ENCODE results near the gene ARAP2.
A peak's percentile ranks its signal among the peaks of the same experiment; 100 is the strongest.

The ARAP2 gene

DNA sequence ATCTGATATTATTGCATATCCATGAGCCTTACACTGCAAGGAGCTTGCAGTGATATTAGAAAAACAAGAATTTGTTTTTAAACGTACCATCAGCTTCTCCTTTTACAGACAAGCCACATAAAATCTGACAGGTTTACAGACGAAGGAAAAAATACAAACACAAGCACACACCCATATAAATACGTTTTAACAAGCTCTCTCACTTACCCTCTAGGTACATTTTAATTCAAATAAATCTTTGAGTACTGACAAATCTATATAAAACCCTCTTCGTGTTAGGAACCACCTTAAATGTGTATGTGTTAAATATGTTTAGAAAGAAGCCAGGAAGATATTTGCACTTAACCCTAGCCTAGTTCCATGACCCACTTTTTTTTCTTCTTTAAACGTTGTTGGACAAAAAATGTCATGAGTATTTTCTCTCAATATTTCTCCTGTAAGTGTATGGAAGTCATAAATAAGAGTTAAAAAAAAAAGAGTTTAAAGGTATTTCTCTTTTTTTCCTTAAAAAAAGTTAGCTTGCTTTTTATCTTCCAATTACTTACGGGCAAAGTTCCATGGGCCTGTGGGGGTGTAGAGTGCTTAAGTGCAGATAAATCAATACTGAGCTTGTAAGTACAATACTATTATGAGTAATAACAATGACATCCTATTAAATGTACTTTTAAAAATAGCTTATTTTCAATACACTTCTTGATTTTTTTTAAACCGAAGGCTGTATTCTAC is 1.5 kb downstream of the ARAP2 start (continued):
- TF ChIP-seq, protein P1, sequence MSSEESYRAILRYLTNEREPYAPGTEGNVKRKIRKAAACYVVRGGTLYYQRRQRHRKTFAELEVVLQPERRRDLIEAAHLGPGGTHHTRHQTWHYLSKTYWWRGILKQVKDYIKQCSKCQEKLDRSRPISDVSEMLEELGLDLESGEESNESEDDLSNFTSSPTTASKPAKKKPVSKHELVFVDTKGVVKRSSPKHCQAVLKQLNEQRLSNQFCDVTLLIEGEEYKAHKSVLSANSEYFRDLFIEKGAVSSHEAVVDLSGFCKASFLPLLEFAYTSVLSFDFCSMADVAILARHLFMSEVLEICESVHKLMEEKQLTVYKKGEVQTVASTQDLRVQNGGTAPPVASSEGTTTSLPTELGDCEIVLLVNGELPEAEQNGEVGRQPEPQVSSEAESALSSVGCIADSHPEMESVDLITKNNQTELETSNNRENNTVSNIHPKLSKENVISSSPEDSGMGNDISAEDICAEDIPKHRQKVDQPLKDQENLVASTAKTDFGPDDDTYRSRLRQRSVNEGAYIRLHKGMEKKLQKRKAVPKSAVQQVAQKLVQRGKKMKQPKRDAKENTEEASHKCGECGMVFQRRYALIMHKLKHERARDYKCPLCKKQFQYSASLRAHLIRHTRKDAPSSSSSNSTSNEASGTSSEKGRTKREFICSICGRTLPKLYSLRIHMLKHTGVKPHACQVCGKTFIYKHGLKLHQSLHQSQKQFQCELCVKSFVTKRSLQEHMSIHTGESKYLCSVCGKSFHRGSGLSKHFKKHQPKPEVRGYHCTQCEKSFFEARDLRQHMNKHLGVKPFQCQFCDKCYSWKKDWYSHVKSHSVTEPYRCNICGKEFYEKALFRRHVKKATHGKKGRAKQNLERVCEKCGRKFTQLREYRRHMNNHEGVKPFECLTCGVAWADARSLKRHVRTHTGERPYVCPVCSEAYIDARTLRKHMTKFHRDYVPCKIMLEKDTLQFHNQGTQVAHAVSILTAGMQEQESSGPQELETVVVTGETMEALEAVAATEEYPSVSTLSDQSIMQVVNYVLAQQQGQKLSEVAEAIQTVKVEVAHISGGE (tag by site-specific recombination; conservative IDR thresholded peaks at IDR 0.05; ENCODE audit: low read depth): no peak
- TF ChIP-seq ZNF214 (tag by site-specific recombination; IDR thresholded peaks at IDR 0.05; ENCODE audit: borderline replicate concordance) (no peak), OSR2 (tag by site-specific recombination; IDR thresholded peaks at IDR 0.05) (peak; percentile 19; the same call in 1 of the 2 replicates), ZNF707 (tag by site-specific recombination; IDR thresholded peaks at IDR 0.05) (no peak), ZNF274 (IDR thresholded peaks at IDR 0.05; ENCODE audit: low read length) (no peak), ZNF274 (tag by site-specific recombination; IDR thresholded peaks at IDR 0.05; ENCODE audit: borderline replicate concordance) (no peak), ZFHX2 (tag by site-specific recombination; conservative IDR thresholded peaks at IDR 0.05) (no peak), ZNF624 (tag by site-specific recombination; IDR thresholded peaks at IDR 0.05) (no peak), ZNF548 (tag by site-specific recombination; IDR thresholded peaks at IDR 0.05) (no peak), ZNF561 (tag by site-specific recombination; IDR thresholded peaks at IDR 0.05; ENCODE audit: borderline replicate concordance) (no peak), ZNF514 (tag by site-specific recombination; IDR thresholded peaks at IDR 0.05) (no peak), ZNF211 (tag by site-specific recombination; IDR thresholded peaks at IDR 0.05; ENCODE audit: low read depth) (no peak), ZNF549 (tag by site-specific recombination; IDR thresholded peaks at IDR 0.05) (no peak), ZNF501 (tag by site-specific recombination; IDR thresholded peaks at IDR 0.05) (no peak), MYNN (tag by site-specific recombination; IDR thresholded peaks at IDR 0.05; ENCODE audit: borderline replicate concordance) (no peak), TRIM28 (IDR thresholded peaks at IDR 0.05; ENCODE audit: borderline replicate concordance, low read length) (no peak), ZNF146 (tag by site-specific recombination; IDR thresholded peaks at IDR 0.05) (no peak), ZBTB8A (tag by site-specific recombination; IDR thresholded peaks at IDR 0.05) (no peak), ZNF521 (tag by site-specific recombination; IDR thresholded peaks at IDR 0.05) (no peak), ZBTB7A (tag by site-specific recombination; IDR thresholded peaks at IDR 0.05; ENCODE audit: low read depth) (no peak), GLI4 (tag by site-specific recombination; IDR thresholded peaks at IDR 0.05) (no peak), SCRT2 (tag by site-specific recombination; IDR thresholded peaks at IDR 0.05) (no peak), ZNF292 (tag by site-specific recombination; IDR thresholded peaks at IDR 0.05; ENCODE audit: borderline replicate concordance, low read depth) (no peak), ZNF398 (tag by site-specific recombination; IDR thresholded peaks at IDR 0.05) (no peak), ZSCAN23 (tag by site-specific recombination; IDR thresholded peaks at IDR 0.05) (no peak), ZNF121 (tag by site-specific recombination; IDR thresholded peaks at IDR 0.05) (no peak), ZNF155 (tag by site-specific recombination; IDR thresholded peaks at IDR 0.05) (no peak), ZBTB6 (tag by site-specific recombination; IDR thresholded peaks at IDR 0.05) (no peak), ZBTB10 (tag by site-specific recombination; IDR thresholded peaks at IDR 0.05) (no peak), ZNF473 (tag by site-specific recombination; IDR thresholded peaks at IDR 0.05) (no peak), TCF7L2 (IDR thresholded peaks at IDR 0.05; ENCODE audit: borderline replicate concordance, low read depth, low read length) (no peak)

All from HEK293 (cell line).